GM23338 (cell line): ENCODE data around the gene ZNF746. TPM values are rescaled to one million over a fixed set of nuclear protein-coding genes. Genes with fewer than 3 reads are reported as not detected.

Experiments used
- ATAC-seq: fragments of 200-7000 bp; cut with Tn5 transposase; 3 replicates; pipeline ENCODE4 v1.9.1; 2020
- DNase-seq: peaks from one replicate; pipeline ENCODE4 v3.0.0-alpha.2; 2015; ENCODE audit warnings: low spot score
- H2AFZ ChIP-seq: fragments of 200-600 bp; sonication (generic); 2 replicates; pipeline ENCODE4 v1.8.0; 2016; ENCODE audit warnings: antibody characterized with exemption, mild to moderate bottlenecking, moderate library complexity
- H3F3A ChIP-seq: fragments of 200-600 bp; sonication (generic); replicated peaks from 2 replicates; pipeline ENCODE4 v1.8.0; 2017; ENCODE audit warnings: antibody characterized with exemption, mixed run types, low read depth
- H3K27ac ChIP-seq: fragments of 200-600 bp; sonication (generic); 2 replicates; pipeline ENCODE4 v1.6.1; 2016; ENCODE audit warnings: low read depth
- H3K27me3 ChIP-seq: fragments of 200-600 bp; sonication (generic); 2 replicates; pipeline ENCODE4 v1.8.0; 2016; ENCODE audit warnings: mild to moderate bottlenecking, mixed run types, moderate library complexity; ENCODE audit not compliant: insufficient read depth
- H3K36me3 ChIP-seq: fragments of 200-600 bp; sonication (generic); 2 replicates; pipeline ENCODE4 v1.8.0; 2016; ENCODE audit warnings: mild to moderate bottlenecking; ENCODE audit not compliant: insufficient read depth
- H3K4me1 ChIP-seq: fragments of 200-600 bp; sonication (generic); 2 replicates; pipeline ENCODE4 v1.8.0; 2016; ENCODE audit warnings: mild to moderate bottlenecking, moderate library complexity; ENCODE audit not compliant: insufficient read depth
- H3K4me2 ChIP-seq: fragments of 200-600 bp; sonication (generic); 2 replicates; pipeline ENCODE4 v1.7.1; 2017; ENCODE audit warnings: mixed run types
- H3K4me3 ChIP-seq: fragments of 200-600 bp; sonication (generic); 2 replicates; pipeline ENCODE4 v1.6.1; 2016; ENCODE audit warnings: mixed run types
- H3K79me2 ChIP-seq: fragments of 200-600 bp; sonication (generic); replicated peaks from 2 replicates; pipeline ENCODE4 v1.8.0; 2017; ENCODE audit warnings: mild to moderate bottlenecking; ENCODE audit not compliant: insufficient read depth
- H3K9me2 ChIP-seq: fragments of 200-600 bp; sonication (generic); 2 replicates; pipeline ENCODE4 v1.8.0; 2017; ENCODE audit not compliant: insufficient read depth
- H4K20me1 ChIP-seq: fragments of 200-600 bp; sonication (generic); replicated peaks from 2 replicates; pipeline ENCODE4 v1.8.0; 2017; ENCODE audit warnings: mild to moderate bottlenecking; ENCODE audit not compliant: insufficient read depth
- H3K27ac Mint-ChIP-seq: 2 replicates; pipeline ENCODE4 v1.8.0; 2020; ENCODE audit warnings: inconsistent platforms, mild to moderate bottlenecking, moderate library complexity, mixed read lengths
- H3K27me3 Mint-ChIP-seq: 3 replicates; pipeline ENCODE4 v1.8.0; 2022; ENCODE audit warnings: low read depth, mild to moderate bottlenecking, moderate library complexity, mixed read lengths, inconsistent platforms; ENCODE audit not compliant: insufficient read depth, poor library complexity
- H3K36me3 Mint-ChIP-seq: 3 replicates; pipeline ENCODE4 v1.8.0; 2021; ENCODE audit warnings: low read depth, mild to moderate bottlenecking, inconsistent platforms, moderate library complexity, mixed read lengths
- H3K4me1 Mint-ChIP-seq: 3 replicates; pipeline ENCODE4 v1.8.0; 2020; ENCODE audit warnings: mild to moderate bottlenecking, inconsistent platforms, mixed read lengths
- H3K4me3 Mint-ChIP-seq: 3 replicates; pipeline ENCODE4 v1.8.0; 2021; ENCODE audit warnings: moderate library complexity, mild to moderate bottlenecking, inconsistent platforms, mixed read lengths
- H3K9me3 Mint-ChIP-seq: 3 replicates; pipeline ENCODE4 v1.8.0; 2020; ENCODE audit warnings: moderate library complexity, mild to moderate bottlenecking, inconsistent platforms, mixed read lengths
- CREB1 ChIP-seq: fragments of 250-450 bp; sonication (Bioruptor Pico); IDR thresholded peaks from 2 replicates; pipeline ENCODE4 v1.5.0; 2020; ENCODE audit warnings: low read depth, mild to moderate bottlenecking, moderate library complexity
- ETS1 ChIP-seq: IDR thresholded peaks from 2 replicates; pipeline ENCODE4 v1.6.1; 2016; ENCODE audit warnings: antibody characterized with exemption
- EZH2phosphoT487 ChIP-seq: fragments of 200-600 bp; sonication (generic); IDR thresholded peaks from one replicate; pipeline ENCODE4 v1.8.1; 2018; ENCODE audit warnings: antibody characterized with exemption; ENCODE audit not compliant: unreplicated experiment
- JUNB ChIP-seq: IDR thresholded peaks from one replicate; pipeline ENCODE4 v1.6.1; 2016; ENCODE audit warnings: antibody characterized with exemption; ENCODE audit not compliant: unreplicated experiment
- NANOG ChIP-seq: IDR thresholded peaks from 2 replicates; pipeline ENCODE4 v1.6.1; 2016; ENCODE audit warnings: antibody characterized with exemption, borderline replicate concordance
- POLR2AphosphoS5 ChIP-seq: IDR thresholded peaks from 2 replicates; pipeline ENCODE4 v1.6.1; 2016; ENCODE audit warnings: antibody characterized with exemption, low read depth
- STAT1 ChIP-seq: IDR thresholded peaks from one replicate; pipeline ENCODE4 v1.6.1; 2016; ENCODE audit warnings: antibody characterized with exemption; ENCODE audit not compliant: unreplicated experiment
- ZNF331 ChIP-seq: fragments of 250-450 bp; sonication (Bioruptor Pico); IDR thresholded peaks from 2 replicates; pipeline ENCODE4 v1.5.0; 2020; ENCODE audit warnings: low read depth, mild to moderate bottlenecking, moderate library complexity
- ZNF462 ChIP-seq: fragments of 250-450 bp; sonication (Bioruptor Pico); IDR thresholded peaks from 2 replicates; pipeline ENCODE4 v1.5.0; 2020; ENCODE audit warnings: mild to moderate bottlenecking, moderate library complexity
- polyA plus RNA-seq: library from polyadenylated mRNA; unstranded; fragments of >200 nt; fragmentation: Nextera tagmentation; extraction: Ambion mirVana; gene quantifications from 2 replicates; pipeline ENCODE4 v1.2.1, GENCODE V29; 2016
- total RNA-seq: library from RNA; depleted of rRNA; stranded (reverse); fragments of >200 nt; shearing (Covaris generic); gene quantifications from 2 replicates; pipeline ENCODE4 v1.2.3, GENCODE V29; 2014

ZNF746 gene
- total and polyA plus RNA-seq, 2 experiments from 2014 or later: 10.0 to 18.6 TPM

GRCh38 chr7:149501651-149502050 lies 4.0 kb upstream of the ZNF746 start:
- peaks cover 2% of the 10 kb centered on the region; the same call in 2 of the 3 replicates for H3K4me1 Mint-ChIP-seq
- peaks cover 11% of the 10 kb centered on the region; the same call in 2 of the 3 replicates for H3K9me3 Mint-ChIP-seq
- Histone ChIP-seq H3K9me2 (0 out of 2 replicates have a peak, but pooled peaks cover under 1% of the 10 kb centered on the region), H2AFZ (no peak overlapping the region), H3K27ac (no peak overlapping the region), H3K4me3 (no peak overlapping the region), H4K20me1 (no peaks in the 10 kb centered on the region), H3K36me3 (no peaks in the 10 kb centered on the region), H3K4me1 (no peaks in the 10 kb centered on the region), H3K27me3 (peaks cover 23% of the 10 kb centered on the region), H3K4me2 (no peak overlapping the region), H3K79me2 (no peaks in the 10 kb centered on the region; the same call in 1 of the 2 replicates), H3F3A (no peaks in the 10 kb centered on the region)
- H3K4me3 Mint-ChIP-seq: no peak overlapping the region
- TF ChIP-seq JUNB (no peak), ZNF331 (CRISPR knock-in tag) (no peak), ZNF462 (no peak), POLR2AphosphoS5 (no peak)
- H3K27ac Mint-ChIP-seq: no peak overlapping the region
- DNase-seq: no peak
- H3K27me3 Mint-ChIP-seq: peaks cover 16% of the 10 kb centered on the region
- no peak for ATAC-seq
- H3K36me3 Mint-ChIP-seq: no peaks in the 10 kb centered on the region

- no peaks in the 10 kb centered on the region for H3K9me2 ChIP-seq
- no peak overlapping the region for H3K27ac Mint-ChIP-seq
- peaks cover 5% of the 10 kb centered on the region; the same call in 2 of the 3 replicates for H3K4me1 Mint-ChIP-seq
- H3K4me3 Mint-ChIP-seq: no peak overlapping the region
- no peaks in the 10 kb centered on the region for H3K4me1 ChIP-seq
- no peaks in the 10 kb centered on the region for H3K36me3 Mint-ChIP-seq
- H3K36me3 ChIP-seq: no peaks in the 10 kb centered on the region
- H3K79me2 ChIP-seq: peaks cover 3% of the 10 kb centered on the region; the same call in 1 of the 2 replicates
- no peak overlapping the region for H2AFZ ChIP-seq
- ATAC-seq (no peak), DNase-seq (no peak)
- peaks cover 7% of the 10 kb centered on the region; the same call in 1 of the 3 replicates for H3K9me3 Mint-ChIP-seq
- peaks cover 24% of the 10 kb centered on the region for H3K27me3 ChIP-seq
- no peak overlapping the region for H3K4me2 ChIP-seq
- no peak overlapping the region for H3K4me3 ChIP-seq
- peaks cover 19% of the 10 kb centered on the region for H3K27me3 Mint-ChIP-seq
- H3K27ac ChIP-seq: no peak overlapping the region
- peaks cover 4% of the 10 kb centered on the region; the same call in 1 of the 2 replicates for H4K20me1 ChIP-seq
- no peaks in the 10 kb centered on the region for H3F3A ChIP-seq
- no peak for TF ChIP-seq ETS1
- no peak for TF ChIP-seq NANOG
- no peak for TF ChIP-seq EZH2phosphoT487
- no peak for TF ChIP-seq STAT1
- TF ChIP-seq JUNB: no peak
- TF ChIP-seq POLR2AphosphoS5: no peak
- no peak for TF ChIP-seq CREB1
Observed at GRCh38 chr7:149500910-149501309, 3.3 kb upstream of the ZNF746 start.
